Body of pancreas (tissue), 4 donors: ENCODE results near the gene SPRR2A. TPM values are rescaled to one million over a fixed set of nuclear protein-coding genes. Genes with fewer than 3 reads are reported as not detected.
"Not testable (repeated sequence)": the region's sequence is repeated elsewhere in the genome, so short reads cannot be mapped to it uniquely, and the experiment has no call there.

Experiments
- ATAC-seq: fragments of 150-250 bp; one replicate; pipeline ENCODE4 v1.9.1; 2016
- DNase-seq, 4 donors: peaks; one replicate each; pipeline ENCODE4 v3.0.0-alpha.2; 2019
- H3K27ac ChIP-seq, 4 donors: fragments of 200-600 bp; sonication (generic); 1 replicate in 3 of 4; 2 replicates in 1 of 4; pipeline versions ENCODE4 v1.5.1 to v1.6.1; 2016 to 2019; ENCODE audit warnings: mild to moderate bottlenecking in 1 of 4, mixed read lengths in 1 of 4, moderate library complexity in 1 of 4
- H3K27me3 ChIP-seq, 2 donors: fragments of 200-600 bp; sonication (generic); one replicate each; pipeline ENCODE4 v1.6.0; 2016; ENCODE audit warnings: mild to moderate bottlenecking in 1 of 2
- H3K36me3 ChIP-seq, 2 donors: fragments of 200-600 bp; sonication (generic); replicated peaks in 1 of 2; 2 replicates each; pipeline ENCODE4 v1.5.1; 2016; ENCODE audit warnings: low read depth in 2 of 2; ENCODE audit not compliant: insufficient read depth in 1 of 2
- H3K4me1 ChIP-seq: fragments of 200-600 bp; sonication (generic); one replicate; pipeline ENCODE4 v1.6.0; 2016
- H3K4me3 ChIP-seq, 2 donors: fragments of 200-600 bp; sonication (generic); 1 replicate in 1 of 2; 2 replicates in 1 of 2; pipeline ENCODE4 v1.5.1; 2016 to 2019
- H3K9me3 ChIP-seq, 3 donors: fragments of 200-600 bp; sonication (generic); 1 replicate in 2 of 3; 2 replicates in 1 of 3; pipeline ENCODE4 v1.5.1; 2016
- WGBS, 2 donors: methylation state at CpG; one replicate each; pipeline ENCODE4 v1.1.5; 2017; 5-methylcytosine and 5-hydroxymethylcytosine counted together
- intact Hi-C: fragments of 100-400 bp; cut with DNase I; formaldehyde crosslinking; loops from one replicate; pipeline ENCODE4 v1.15.1; 2023
- small RNA-seq: library from RNA; depleted of rRNA; stranded (forward); fragments of <200 nt; gene quantifications from one replicate; pipeline ENCODE3, GENCODE V24; 2016
- total RNA-seq, 2 donors: library from RNA; depleted of rRNA; stranded (reverse); fragments of >200 nt; gene quantifications; one replicate each; pipeline ENCODE4 v1.1.0, GENCODE V29; 2016

The SPRR2A gene
- total RNA-seq, 2 donors from 2014 or later, result not detected

- H3K36me3 ChIP-seq, DNase-seq, H3K4me3 ChIP-seq, intact Hi-C loops, ATAC-seq, H3K27me3 ChIP-seq, H3K4me1 ChIP-seq, H3K27ac ChIP-seq, H3K9me3 ChIP-seq: not testable (repeated sequence)
- 73 to 77% methylated on average over 7 to 8 of the region's 8 CpGs for WGBS, 2 donors
Observed at GRCh38 chr1:153011235-153011758, 46.0 kb downstream of the SPRR2A start.

Small RNAs within 50 kb of the gene (small RNA-seq; reads per million reads assigned to genes)
- gene AL356867.1 (not detected), gene RF00322 (not detected)

Other genes starting within 250 kb of the SPRR2A start
- gene LCE1B, start 245.5 kb downstream of the SPRR2A start, total RNA-seq, result not detected
- not detected for gene LCE1A, start 230.0 kb downstream of the SPRR2A start, total RNA-seq
- gene LCE6A, start 214.7 kb downstream of the SPRR2A start, total RNA-seq, result not detected
- gene LCE7A, start 197.5 kb downstream of the SPRR2A start, total RNA-seq, result not detected
- gene SMCP, start 179.2 kb downstream of the SPRR2A start, total RNA-seq, result not detected
- not detected for gene IVL, start 149.0 kb downstream of the SPRR2A start, total RNA-seq
- gene SPRR5, start 110.3 kb downstream of the SPRR2A start, total RNA-seq, result not detected
- not detected for gene SPRR4, start 86.9 kb downstream of the SPRR2A start, total RNA-seq
- not detected for gene SPRR1A, start 73.4 kb downstream of the SPRR2A start, total RNA-seq
- not detected for gene SPRR3, start 55.8 kb downstream of the SPRR2A start, total RNA-seq
- not detected for gene SPRR1B, start 26.3 kb downstream of the SPRR2A start, total RNA-seq
- not detected for gene SPRR2D, start 16.4 kb downstream of the SPRR2A start, total RNA-seq
- not detected for gene SPRR2B, start 14.1 kb upstream of the SPRR2A start, total RNA-seq
- gene SPRR2E, start 37.0 kb upstream of the SPRR2A start, total RNA-seq, result not detected
- gene SPRR2F, start 56.0 kb upstream of the SPRR2A start, total RNA-seq, result 1 to 10 TPM in 1 of 2 donors, not detected in 1; 1.3 TPM
- gene SPRR2G, start 93.4 kb upstream of the SPRR2A start, total RNA-seq, result not detected
- not detected for gene LELP1, start 145.9 kb upstream of the SPRR2A start, total RNA-seq
- gene PRR9, start 160.1 kb upstream of the SPRR2A start, total RNA-seq, result not detected
- not detected for gene LORICRIN, start 202.2 kb upstream of the SPRR2A start, total RNA-seq